GM19193 (cell line): ENCODE data around the gene PEAK3.
A peak's percentile ranks its signal among the peaks of the same experiment; 100 is the strongest.

Source experiments
- POLR2A ChIP-seq: IDR thresholded peaks from 4 replicates; pipeline ENCODE4 v1.6.1; 2011; ENCODE audit not compliant: insufficient read depth, insufficient read length; ENCODE audit errors: extremely low read depth

PEAK3 gene

DNA sequence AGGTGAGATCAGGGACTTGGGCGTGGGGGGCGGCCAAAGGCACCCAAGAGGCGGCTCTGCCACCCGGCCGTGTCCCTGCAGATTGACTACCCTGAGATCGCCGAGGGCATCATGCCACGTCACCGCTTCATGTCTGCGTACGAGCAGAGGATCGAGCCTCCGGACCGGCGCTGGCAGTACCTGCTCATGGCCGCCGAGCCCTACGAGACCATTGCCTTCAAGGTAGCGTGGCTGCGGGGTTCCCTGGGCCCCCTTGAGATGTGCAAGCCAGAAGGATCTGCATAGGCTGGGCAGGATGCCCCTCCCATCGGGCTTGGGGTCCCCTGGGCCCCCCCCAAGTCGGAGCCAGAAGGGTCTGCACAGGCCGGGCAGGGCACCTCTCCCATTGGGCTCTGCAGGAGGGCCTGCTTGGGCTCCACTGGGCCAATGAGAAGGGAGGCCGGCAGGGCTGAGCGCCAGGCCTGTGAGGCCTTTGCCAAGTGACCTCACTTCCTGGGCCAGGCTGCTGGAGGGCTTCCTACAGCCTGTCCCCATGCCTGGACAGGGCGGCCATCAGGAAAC, 35.1 kb downstream of the PEAK3 start:
- peak; percentile 16 for TF ChIP-seq POLR2A

DNA sequence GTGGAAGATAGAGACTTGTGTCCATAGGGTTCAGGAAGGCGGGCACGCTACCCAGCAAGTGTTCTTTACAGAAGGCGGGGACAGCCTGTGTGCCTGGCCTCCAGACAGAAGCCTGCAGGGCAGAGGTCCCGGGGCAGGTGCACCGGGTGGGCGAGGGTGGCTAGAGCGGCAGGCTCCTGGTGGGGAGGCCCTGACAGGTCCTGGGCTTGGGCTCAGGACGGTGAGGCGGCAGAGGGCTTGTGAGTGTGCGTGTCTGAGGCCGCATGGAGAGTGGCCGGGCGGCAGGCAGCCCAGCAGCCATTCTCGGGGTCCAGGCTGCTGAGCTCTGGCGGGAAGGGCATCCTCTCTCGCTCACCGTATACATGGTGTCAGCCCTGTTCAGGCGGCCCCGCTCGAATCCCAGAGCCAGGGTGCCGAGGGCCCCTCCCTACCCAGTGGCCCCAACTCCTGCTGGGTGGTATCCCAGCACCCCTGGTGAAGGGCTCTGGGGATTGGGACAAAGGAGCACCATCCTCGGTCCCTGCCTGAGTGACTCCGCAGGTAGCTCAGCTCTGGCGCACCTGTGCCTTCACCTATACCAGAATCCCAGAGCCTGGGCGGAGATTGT, 35.9 kb downstream of the PEAK3 start:
- TF ChIP-seq POLR2A: no peak

DNA sequence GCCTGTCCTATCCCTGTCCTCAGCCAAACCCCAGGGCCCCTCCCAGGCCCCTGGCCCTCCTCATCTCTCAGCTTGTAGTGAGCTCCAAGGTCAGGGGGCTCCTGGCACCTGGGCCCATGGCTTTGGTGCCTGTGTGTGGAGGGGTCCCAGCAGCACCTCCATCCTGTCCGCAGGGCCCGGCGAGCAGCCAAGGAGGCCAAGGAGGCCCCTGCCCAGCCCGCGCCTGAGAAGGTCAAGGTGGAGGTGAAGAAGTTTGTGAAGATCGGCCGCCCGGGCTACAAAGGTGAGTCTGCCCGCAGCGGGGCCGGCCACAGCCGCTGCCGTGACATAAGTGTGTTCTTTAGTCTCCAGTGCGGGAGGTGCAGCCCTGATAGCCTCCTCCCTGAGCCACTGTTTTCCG, 36.7 kb downstream of the PEAK3 start:
- no peak for TF ChIP-seq POLR2A

- TF ChIP-seq POLR2A: no peak
Observed at GRCh38 chr19:2244486-2244885, 37.5 kb downstream of the PEAK3 start.

- no peak for TF ChIP-seq POLR2A
Observed at GRCh38 chr19:2244125-2244411, 37.9 kb downstream of the PEAK3 start.

GRCh38 chr19:2243274-2244124, 38.5 kb downstream of the PEAK3 start:
- no peak for TF ChIP-seq POLR2A

DNA sequence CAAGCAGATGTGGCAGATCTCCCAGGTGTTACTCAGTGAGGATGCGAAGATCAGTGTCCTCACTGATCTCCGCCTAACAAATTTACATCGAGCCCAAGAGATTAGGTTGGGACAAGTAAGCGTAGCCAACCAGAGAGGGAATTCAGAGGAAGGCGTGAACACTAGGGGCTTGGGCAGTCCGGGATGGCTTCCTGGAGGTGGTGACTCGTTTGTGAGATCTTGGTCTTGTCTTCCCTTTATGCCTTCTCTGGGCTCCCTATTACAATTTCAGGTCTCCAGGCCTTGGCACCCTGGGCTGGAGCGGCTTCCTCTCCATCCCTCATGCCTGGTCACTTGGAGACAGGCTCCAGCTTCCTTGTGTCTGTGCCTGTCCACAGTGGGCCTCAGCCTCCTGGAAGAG, 39.2 kb downstream of the PEAK3 start:
- TF ChIP-seq POLR2A: no peak

DNA sequence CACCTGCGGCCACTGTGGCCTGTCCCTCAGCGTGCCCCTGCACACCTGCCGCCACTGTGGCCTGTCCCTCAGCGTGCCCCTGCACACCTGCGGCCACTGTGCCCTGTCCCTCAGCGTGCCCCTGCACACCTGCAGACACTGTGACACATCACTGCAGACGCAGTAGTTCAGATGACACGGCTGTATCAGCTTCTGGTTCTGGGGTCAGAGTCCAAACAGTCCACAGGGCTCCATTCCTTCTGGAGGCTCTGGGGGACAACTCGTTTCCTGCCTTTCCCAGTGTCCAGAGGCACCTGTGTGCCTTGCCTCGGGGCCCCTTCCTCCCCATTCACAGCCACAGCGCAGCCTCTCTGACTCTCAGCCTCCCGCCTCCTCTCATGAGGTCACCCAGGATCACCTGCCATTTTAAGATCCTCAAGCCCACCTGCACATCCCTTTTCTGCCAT, 39.9 kb downstream of the PEAK3 start:
- no peak for TF ChIP-seq POLR2A

GRCh38 chr19:2240881-2241760, 40.9 kb downstream of the PEAK3 start:
- no peak for TF ChIP-seq POLR2A

GRCh38 chr19:2239771-2240770, 41.9 kb downstream of the PEAK3 start:
- no peak for TF ChIP-seq POLR2A

DNA sequence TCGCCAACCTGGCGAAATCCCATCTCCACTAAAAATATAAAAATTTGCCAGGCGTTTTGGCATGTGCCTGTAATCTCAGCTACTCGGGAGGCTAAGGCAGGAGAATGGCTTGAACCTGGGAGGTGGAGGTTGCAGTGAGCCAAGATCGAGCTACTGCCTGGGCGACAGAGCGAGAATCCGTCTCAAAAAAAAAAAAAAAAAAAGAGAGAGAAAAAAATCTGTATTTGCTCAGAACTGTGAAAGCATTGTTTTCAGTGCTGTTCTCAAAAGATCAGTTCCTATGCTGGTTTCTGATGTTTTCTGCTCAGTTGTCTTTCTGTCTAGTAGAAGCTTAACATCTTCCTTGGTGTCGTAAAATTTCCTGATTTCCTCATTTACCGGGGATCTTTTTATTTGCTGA, 42.8 kb downstream of the PEAK3 start:
- TF ChIP-seq POLR2A: no peak

DNA sequence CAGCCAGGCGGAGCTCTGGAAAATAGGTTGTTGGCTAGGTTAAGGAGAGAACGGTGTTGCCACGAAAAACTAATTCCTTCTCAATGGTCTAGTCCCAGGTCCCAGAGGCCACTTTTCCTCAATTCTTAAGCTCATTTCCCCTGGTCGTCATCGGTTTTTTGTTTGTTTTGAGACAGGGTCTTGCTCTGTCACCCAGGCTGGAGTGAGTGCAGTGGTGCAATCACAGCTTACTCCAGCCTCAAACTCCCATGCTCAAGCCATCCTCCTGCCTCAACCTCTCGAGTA, 44.2 kb downstream of the PEAK3 start:
- no peak for TF ChIP-seq POLR2A

- no peak for TF ChIP-seq POLR2A
Observed at GRCh38 chr19:2237051-2237868, 44.7 kb downstream of the PEAK3 start.
